ENCODE data around the gene CMYA5. TPM values are rescaled to one million over a fixed set of nuclear protein-coding genes. Genes with fewer than 3 reads are reported as not detected.
"Not testable (repeated sequence)": the region's sequence is repeated elsewhere in the genome, so short reads cannot be mapped to it uniquely, and the experiment has no call there.

The CMYA5 gene
- total and polyA plus RNA-seq, 4 donors = 0.29 to 12.3 (median 0.72) TPM

DNA sequence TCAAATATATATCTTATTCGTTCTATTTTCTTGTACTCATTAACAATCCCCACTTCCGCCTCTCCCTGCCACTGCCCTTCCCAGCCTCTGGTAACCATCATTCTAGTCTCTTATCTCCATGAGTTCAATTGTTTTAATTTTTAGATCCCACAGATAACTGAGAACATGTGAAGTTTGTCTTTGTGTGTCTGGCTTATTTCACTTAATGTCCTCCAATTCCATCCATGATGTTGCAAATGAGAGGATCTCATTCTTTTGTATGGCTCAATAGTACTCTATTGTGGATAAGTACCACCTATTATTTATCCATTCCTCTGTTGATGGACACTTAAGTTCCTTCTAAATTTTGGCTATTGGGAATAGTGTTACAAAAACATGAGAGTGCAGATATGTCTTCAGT, 17.2 kb upstream of the CMYA5 start:
- Histone ChIP-seq H3K27me3 (ENCODE audit: control insufficient read depth in 3 of 3, insufficient read depth in 3 of 3, low read length in 2 of 3) (no peaks in the 10 kb centered on the region), H3K36me3 (ENCODE audit: control insufficient read depth in 4 of 4, insufficient read depth in 4 of 4, low read length in 4 of 4) (peaks cover 6 to 30% (median 11%) of the 10 kb centered on the region in 4 donors), H3K27ac (ENCODE audit: low read depth in 1 of 2, low read length in 1 of 2) (no peak overlapping the region), H3K9ac (ENCODE audit: insufficient read depth in 1 of 2, low read length in 2 of 2) (no peak overlapping the region), H3K4me1 (ENCODE audit: control insufficient read depth in 5 of 5, insufficient read depth in 5 of 5, low read length in 5 of 5) (peaks cover 0 to 2% (median 0%) of the 10 kb centered on the region in 5 donors), H3K9me3 (ENCODE audit: control insufficient read depth in 4 of 4, insufficient read depth in 3 of 4, low read length in 3 of 4) (no peaks in the 10 kb centered on the region), H3K4me3 (no peak overlapping the region)
- DNase-seq (no peak), ATAC-seq (ENCODE audit: insufficient read depth, low FRiP score) (no peak)
- TF ChIP-seq, protein P1, sequence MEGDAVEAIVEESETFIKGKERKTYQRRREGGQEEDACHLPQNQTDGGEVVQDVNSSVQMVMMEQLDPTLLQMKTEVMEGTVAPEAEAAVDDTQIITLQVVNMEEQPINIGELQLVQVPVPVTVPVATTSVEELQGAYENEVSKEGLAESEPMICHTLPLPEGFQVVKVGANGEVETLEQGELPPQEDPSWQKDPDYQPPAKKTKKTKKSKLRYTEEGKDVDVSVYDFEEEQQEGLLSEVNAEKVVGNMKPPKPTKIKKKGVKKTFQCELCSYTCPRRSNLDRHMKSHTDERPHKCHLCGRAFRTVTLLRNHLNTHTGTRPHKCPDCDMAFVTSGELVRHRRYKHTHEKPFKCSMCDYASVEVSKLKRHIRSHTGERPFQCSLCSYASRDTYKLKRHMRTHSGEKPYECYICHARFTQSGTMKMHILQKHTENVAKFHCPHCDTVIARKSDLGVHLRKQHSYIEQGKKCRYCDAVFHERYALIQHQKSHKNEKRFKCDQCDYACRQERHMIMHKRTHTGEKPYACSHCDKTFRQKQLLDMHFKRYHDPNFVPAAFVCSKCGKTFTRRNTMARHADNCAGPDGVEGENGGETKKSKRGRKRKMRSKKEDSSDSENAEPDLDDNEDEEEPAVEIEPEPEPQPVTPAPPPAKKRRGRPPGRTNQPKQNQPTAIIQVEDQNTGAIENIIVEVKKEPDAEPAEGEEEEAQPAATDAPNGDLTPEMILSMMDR (IDR thresholded peaks at IDR 0.05; ENCODE audit: control extremely low read depth, extremely low read depth) = no peak
- WGBS, 2 donors = 92 to 97% methylated on average over 2 of the region's 2 CpGs

DNA sequence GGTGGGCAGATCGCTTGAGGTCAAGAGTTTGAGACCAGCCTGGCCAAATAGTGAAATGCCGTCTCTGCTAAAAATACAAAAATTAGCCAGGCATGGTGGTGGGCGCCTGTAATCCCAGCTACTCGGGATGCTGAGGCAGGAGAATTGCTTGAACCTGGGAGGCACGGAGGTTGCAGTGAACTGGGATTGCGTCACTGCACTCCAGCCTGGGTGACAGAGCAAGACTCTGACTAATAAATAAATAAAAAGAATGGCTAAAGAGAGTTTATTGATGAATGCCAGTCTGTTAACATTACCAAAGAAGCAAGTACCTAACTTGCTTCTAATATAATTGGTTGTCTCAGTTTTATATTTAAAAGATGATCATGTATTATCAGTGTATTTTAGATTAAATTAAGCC, 13.3 kb upstream of the CMYA5 start:
- H3K4me1 ChIP-seq (ENCODE audit: control insufficient read depth in 5 of 5, insufficient read depth in 5 of 5, low read length in 5 of 5); H3K9ac ChIP-seq (ENCODE audit: insufficient read depth in 1 of 2, low read length in 2 of 2); H3K4me3 ChIP-seq; H3K27ac ChIP-seq (ENCODE audit: low read depth in 1 of 2, low read length in 1 of 2); DNase-seq; H3K27me3 ChIP-seq (ENCODE audit: control insufficient read depth in 3 of 3, insufficient read depth in 3 of 3, low read length in 2 of 3); ATAC-seq (ENCODE audit: insufficient read depth, low FRiP score); H3K9me3 ChIP-seq (ENCODE audit: control insufficient read depth in 4 of 4, insufficient read depth in 3 of 4, low read length in 3 of 4): not testable (repeated sequence)
- WGBS, 2 donors = 81 to 89% methylated on average over 6 of the region's 6 CpGs
- peaks cover 7 to 18% (median 8%) of the 10 kb centered on the region in 4 donors for H3K36me3 ChIP-seq (ENCODE audit: control insufficient read depth in 4 of 4, insufficient read depth in 4 of 4, low read length in 4 of 4)

DNA sequence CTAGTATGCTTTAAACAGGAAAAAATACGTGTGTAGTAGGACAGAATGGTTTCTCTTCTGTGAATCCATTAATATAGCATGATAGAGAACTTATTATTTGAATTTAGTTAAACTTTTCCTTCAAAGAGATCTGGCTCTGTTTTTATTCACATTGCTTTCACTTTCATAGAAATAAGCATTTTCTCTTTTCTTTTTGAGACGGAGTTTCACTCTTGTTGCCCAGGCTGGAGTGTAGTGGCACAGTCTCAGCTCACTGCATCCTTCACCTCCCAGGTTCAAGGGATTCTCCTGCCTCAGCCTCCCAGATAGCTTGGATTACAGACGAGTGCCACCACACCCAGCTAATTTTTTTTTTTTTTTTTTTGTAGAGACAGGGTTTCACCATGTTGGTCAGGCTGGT, 7.5 kb upstream of the CMYA5 start:
- not testable (repeated sequence) for H3K27me3 ChIP-seq (ENCODE audit: control insufficient read depth in 3 of 3, insufficient read depth in 3 of 3, low read length in 2 of 3); H3K4me3 ChIP-seq; H3K9me3 ChIP-seq (ENCODE audit: control insufficient read depth in 4 of 4, insufficient read depth in 3 of 4, low read length in 3 of 4); ATAC-seq (ENCODE audit: insufficient read depth, low FRiP score); H3K9ac ChIP-seq (ENCODE audit: insufficient read depth in 1 of 2, low read length in 2 of 2); DNase-seq; H3K4me1 ChIP-seq (ENCODE audit: control insufficient read depth in 5 of 5, insufficient read depth in 5 of 5, low read length in 5 of 5); H3K27ac ChIP-seq (ENCODE audit: low read depth in 1 of 2, low read length in 1 of 2)
- WGBS, 2 donors = 91% methylated on average over 3 of the region's 3 CpGs
- peaks cover 6 to 25% (median 14%) of the 10 kb centered on the region in 4 donors for H3K36me3 ChIP-seq (ENCODE audit: control insufficient read depth in 4 of 4, insufficient read depth in 4 of 4, low read length in 4 of 4)

DNA sequence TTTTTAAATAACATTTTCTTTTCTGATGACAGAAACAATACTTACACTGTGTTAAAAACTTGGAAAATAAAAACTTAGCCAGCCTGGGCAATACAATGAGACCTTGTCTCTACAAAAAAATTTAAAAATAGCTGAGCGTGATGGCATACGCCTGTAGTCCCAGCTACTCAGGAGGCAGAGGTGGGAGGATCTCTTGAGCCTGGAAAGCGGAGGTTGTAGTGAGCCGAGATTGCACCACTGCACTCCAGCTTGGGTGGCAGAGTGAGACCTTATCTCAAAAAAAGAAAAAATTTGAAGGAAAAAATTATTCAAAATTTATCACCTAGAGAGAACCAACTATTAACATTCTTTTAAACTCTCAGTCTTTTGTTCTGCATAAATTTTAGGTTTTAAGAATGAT, 4.9 kb upstream of the CMYA5 start:
- Histone ChIP-seq H3K4me3 (no peak overlapping the region), H3K27me3 (ENCODE audit: control insufficient read depth in 3 of 3, insufficient read depth in 3 of 3, low read length in 2 of 3) (no peaks in the 10 kb centered on the region), H3K36me3 (ENCODE audit: control insufficient read depth in 4 of 4, insufficient read depth in 4 of 4, low read length in 4 of 4) (peaks cover 6 to 22% (median 15%) of the 10 kb centered on the region in 4 donors), H3K9ac (ENCODE audit: insufficient read depth in 1 of 2, low read length in 2 of 2) (no peak overlapping the region), H3K4me1 (ENCODE audit: control insufficient read depth in 5 of 5, insufficient read depth in 5 of 5, low read length in 5 of 5) (peaks cover 0 to 6% (median 0%) of the 10 kb centered on the region in 5 donors), H3K9me3 (ENCODE audit: control insufficient read depth in 4 of 4, insufficient read depth in 3 of 4, low read length in 3 of 4) (no peaks in the 10 kb centered on the region), H3K27ac (ENCODE audit: low read depth in 1 of 2, low read length in 1 of 2) (no peak overlapping the region)
- TF ChIP-seq, protein P1 (IDR thresholded peaks at IDR 0.05; ENCODE audit: control extremely low read depth, extremely low read depth) = no peak
- ATAC-seq (ENCODE audit: insufficient read depth, low FRiP score) (no peak), DNase-seq (no peak)
- 97 to 98% methylated on average over 4 of the region's 4 CpGs for WGBS, 2 donors

Data from lung (tissue), 12 donors.